GM21381 (cell line): Measurements from ENCODE around the gene NBEA.

Experiments used
- ATAC-seq: cut with Tn5 transposase; IDR thresholded peaks from one replicate; pipeline ENCODE4 v1.9.1; 2021; ENCODE audit warnings: mild to moderate bottlenecking, moderate library complexity; ENCODE audit not compliant: unreplicated experiment

NBEA gene

GRCh38 chr13:35720690-35721554, 778.9 kb downstream of the NBEA start:
- ATAC-seq: no peak
